ENCODE results near the gene UCHL5. TPM values are rescaled to one million over a fixed set of nuclear protein-coding genes. Genes with fewer than 3 reads are reported as not detected.

UCHL5 gene, protein sequence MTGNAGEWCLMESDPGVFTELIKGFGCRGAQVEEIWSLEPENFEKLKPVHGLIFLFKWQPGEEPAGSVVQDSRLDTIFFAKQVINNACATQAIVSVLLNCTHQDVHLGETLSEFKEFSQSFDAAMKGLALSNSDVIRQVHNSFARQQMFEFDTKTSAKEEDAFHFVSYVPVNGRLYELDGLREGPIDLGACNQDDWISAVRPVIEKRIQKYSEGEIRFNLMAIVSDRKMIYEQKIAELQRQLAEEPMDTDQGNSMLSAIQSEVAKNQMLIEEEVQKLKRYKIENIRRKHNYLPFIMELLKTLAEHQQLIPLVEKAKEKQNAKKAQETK
- total RNA-seq (10 to 100 TPM; 34.2 to 39.4 (median 36.7) TPM), polyA plus RNA-seq (26.9 TPM)
- long read RNA-seq, donor 1, full-length matches to known transcripts, result 99 of 113 reads
- long read RNA-seq, donor 1, partial matches to known transcripts, result 0 of 113 reads
- long read RNA-seq, donor 1, other reads (novel, unspliced or antisense), result 14 of 113 reads
- long read RNA-seq, donor 2, full-length matches to known transcripts, result 32 of 38 reads
- long read RNA-seq, donor 2, partial matches to known transcripts, result 1 of 38 reads
- long read RNA-seq, donor 2, other reads (novel, unspliced or antisense), result 5 of 38 reads
- long read RNA-seq, donor 3, full-length matches to known transcripts, result 164 of 215 reads
- long read RNA-seq, donor 3, partial matches to known transcripts, result 6 of 215 reads
- long read RNA-seq, donor 3, other reads (novel, unspliced or antisense), result 45 of 215 reads
- long read RNA-seq, donor 4, full-length matches to known transcripts, result 46 of 51 reads
- long read RNA-seq, donor 4, partial matches to known transcripts, result 0 of 51 reads
- long read RNA-seq, donor 4, other reads (novel, unspliced or antisense), result 5 of 51 reads

DNA sequence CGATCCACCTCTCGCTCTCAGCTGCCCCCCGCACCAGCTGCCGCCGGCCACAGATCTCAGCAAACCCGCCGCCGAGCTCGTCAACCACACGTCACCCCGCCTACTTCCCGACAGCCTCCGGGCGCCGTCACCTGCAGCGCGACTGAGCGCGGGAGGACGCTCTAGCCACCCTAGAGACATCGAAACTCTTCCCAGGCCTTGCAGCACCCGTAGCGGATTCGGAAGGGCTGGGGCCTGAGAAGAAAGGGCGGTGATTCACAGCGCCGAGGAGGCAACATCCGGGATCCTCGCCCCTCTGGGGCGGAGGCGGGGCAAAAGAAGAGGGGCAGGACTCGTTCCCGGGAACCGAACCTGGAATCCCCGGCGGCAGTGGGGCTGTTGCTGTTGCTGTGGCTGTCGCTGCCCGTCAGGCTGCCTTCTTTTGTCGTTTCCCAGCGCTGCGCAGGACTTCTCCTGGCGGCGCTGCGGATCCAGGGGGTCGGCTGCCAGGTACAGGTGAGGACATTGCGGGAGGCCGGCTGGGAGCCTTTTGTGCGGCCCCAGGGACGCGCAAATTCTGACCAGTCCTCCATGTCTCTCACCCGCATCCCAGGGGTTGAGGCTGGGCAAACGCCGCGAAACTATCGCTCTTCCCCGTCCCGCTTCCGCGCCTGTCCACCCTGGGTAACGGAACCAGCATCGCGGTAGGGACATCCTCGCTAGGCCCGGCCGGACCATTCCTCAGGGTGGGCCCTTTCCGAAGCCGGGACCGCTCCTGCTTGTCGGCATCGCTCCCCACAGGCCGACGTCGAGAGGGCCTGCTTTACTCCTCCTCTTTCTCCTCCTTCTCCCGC lies at the start of gene UCHL5, which contains the start of gene RO60:
UCHL5 (minus strand) TSS at position 79 of the 833 bp plus-strand sequence. CDS start 100 bp downstream, outside the sequence.
RO60 (plus strand) TSS at position 331 of the 833 bp plus-strand sequence. CDS start 9,443 bp downstream, outside the sequence.
- peak; percentile 98 to 99 for ATAC-seq
- Histone ChIP-seq H3K4me3 (ENCODE audit: low read length) (peak within 1 kb of the TSS; percentile 79), H3K27ac (ENCODE audit: low read length) (peak within 1 kb of the TSS; percentile 96), H3K4me1 (ENCODE audit: control insufficient read depth, insufficient read depth, low read length) (peaks cover 4% of the 10 kb centered on the region), H3K9me3 (ENCODE audit: control insufficient read depth, low read length) (no peaks in the 10 kb centered on the region), H3K27me3 (ENCODE audit: control insufficient read depth, insufficient read depth) (no peaks in the 10 kb centered on the region)
- intact Hi-C loops (cut with DNase I), result no loop called here
- peak; percentile 96 to 98 (median 97) for DNase-seq
- WGBS, result under 1% methylated on average over 74 of the region's 74 CpGs

DNA sequence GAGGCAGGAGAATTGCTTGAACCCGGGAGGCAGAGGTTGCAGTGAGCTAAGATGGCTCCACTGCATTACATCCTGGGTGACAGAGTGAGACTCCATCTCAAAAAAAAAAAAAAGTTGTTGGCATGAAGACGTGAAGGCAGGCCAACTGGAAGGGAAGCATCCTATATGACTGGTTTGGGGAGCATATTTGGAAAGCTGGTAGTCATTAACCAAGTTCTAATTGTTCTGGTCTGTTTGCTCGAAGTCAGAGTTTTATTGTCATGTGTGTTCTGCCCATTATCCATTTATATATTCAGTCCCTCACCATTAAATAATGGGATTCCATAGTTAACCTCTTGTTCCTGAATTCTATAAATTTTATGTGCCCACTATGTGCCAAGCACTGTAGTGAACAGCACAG lies 49.3 kb upstream of the UCHL5 start:
- no peak for DNase-seq
- no peak for ATAC-seq
- Histone ChIP-seq H3K27ac (ENCODE audit: low read length) (no peak overlapping the region), H3K4me3 (ENCODE audit: low read length) (no peak overlapping the region), H3K4me1 (ENCODE audit: control insufficient read depth, insufficient read depth, low read length) (no peaks in the 10 kb centered on the region), H3K9me3 (ENCODE audit: control insufficient read depth, low read length) (no peaks in the 10 kb centered on the region), H3K27me3 (ENCODE audit: control insufficient read depth, insufficient read depth) (no peaks in the 10 kb centered on the region)
- 85% methylated on average over 3 of the region's 3 CpGs for WGBS
- intact Hi-C loops (cut with DNase I), result no loop called here

DNA sequence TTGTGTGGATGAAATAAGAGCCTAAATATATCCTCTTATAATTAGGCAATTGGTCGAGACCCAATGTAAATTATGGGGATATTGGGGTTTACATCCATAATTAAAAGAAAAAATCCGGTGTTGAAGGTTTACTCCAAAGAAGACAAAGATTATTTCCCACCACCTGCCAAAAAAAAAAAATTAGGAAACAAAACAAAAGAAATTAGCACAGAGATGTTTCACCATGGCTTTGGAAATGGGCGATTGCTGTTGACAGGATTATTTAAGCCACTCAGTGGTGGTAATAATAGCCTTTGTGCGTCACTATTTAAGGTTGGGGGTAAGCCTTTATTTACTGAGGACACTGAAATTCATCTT lies 46.6 kb upstream of the UCHL5 start:
- H3K27ac ChIP-seq (ENCODE audit: low read length), result no peak overlapping the region
- intact Hi-C loops (cut with DNase I), result loop anchor here in 1 of 4 donors (2.0 kb wide), 1 partner anchor 15 kb away; no protein-coding TSS in a partner anchor
- ATAC-seq (no peak), DNase-seq (no peak)
- no peaks in the 10 kb centered on the region for H3K9me3 ChIP-seq (ENCODE audit: control insufficient read depth, low read length)
- WGBS, result 44% methylated on average over 4 of the region's 4 CpGs
- no peaks in the 10 kb centered on the region for H3K4me1 ChIP-seq (ENCODE audit: control insufficient read depth, insufficient read depth, low read length)
- H3K4me3 ChIP-seq (ENCODE audit: low read length), result peak overlapping the region; percentile 69
- no peaks in the 10 kb centered on the region for H3K27me3 ChIP-seq (ENCODE audit: control insufficient read depth, insufficient read depth)

DNA sequence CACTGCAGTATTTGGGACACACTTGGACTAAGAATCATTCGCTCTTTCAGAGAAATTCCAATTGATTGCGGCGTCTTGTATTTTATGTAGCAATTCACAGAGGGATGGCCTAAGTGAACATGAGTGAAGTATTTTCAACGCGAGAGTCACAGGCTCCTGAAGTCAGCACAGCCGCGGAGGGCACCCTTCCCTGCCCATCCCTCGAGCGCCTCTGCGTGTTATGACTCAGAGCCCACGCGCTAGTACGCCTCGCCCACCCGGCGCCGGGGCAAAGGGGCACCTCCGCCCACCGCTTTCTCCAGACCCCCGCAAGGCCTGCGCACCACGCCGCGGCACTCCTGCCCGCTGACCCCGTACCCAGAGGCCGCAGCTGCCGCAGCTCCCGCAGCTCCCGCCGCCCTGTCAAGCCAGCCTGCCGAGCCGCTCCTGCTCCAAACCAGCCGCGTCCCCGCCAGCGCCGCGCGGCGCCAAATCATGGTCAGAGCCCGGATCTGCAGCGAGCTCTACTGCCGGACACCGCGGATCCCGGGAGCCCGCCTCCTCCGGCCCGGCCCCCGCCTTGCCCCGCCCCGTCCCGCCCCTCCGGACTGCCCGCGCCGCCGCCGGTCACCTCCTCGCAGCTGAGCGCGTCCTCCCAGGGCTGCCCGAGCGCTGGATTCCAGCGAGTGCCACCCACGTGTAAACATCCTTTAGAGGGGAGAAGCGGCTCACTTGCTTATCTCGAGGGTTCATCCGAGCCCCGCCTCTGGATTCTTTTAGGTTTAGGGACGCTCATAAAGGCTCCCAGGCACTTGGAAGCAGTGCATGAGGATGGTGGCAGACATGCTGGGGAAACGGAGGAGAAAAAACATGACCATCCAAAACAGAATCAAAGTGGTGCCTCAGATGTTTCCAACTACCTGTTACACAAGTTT lies 46.0 kb upstream of the UCHL5 start, which contains the start of gene GLRX2:
GLRX2 (minus strand) TSS at position 508 of the 914 bp plus-strand sequence; CDS start at position 476, 32 bp downstream.
- peak; percentile 99 for ATAC-seq
- DNase-seq, result peak; percentile 88 to 95 (median 94)
- H3K4me1 ChIP-seq (ENCODE audit: control insufficient read depth, insufficient read depth, low read length), result no peaks in the 10 kb centered on the region
- under 1% methylated on average over 73 of the region's 73 CpGs for WGBS
- peak within 1 kb of the TSS; percentile 96 for H3K27ac ChIP-seq (ENCODE audit: low read length)
- H3K4me3 ChIP-seq (ENCODE audit: low read length), result peak within 1 kb of the TSS; percentile 69
- no peaks in the 10 kb centered on the region for H3K27me3 ChIP-seq (ENCODE audit: control insufficient read depth, insufficient read depth)
- intact Hi-C loops (cut with DNase I), result loop anchor here in 1 of 4 donors (2.0 kb wide), 1 partner anchor 16 kb away; no protein-coding TSS in a partner anchor
- H3K9me3 ChIP-seq (ENCODE audit: control insufficient read depth, low read length), result no peaks in the 10 kb centered on the region

DNA sequence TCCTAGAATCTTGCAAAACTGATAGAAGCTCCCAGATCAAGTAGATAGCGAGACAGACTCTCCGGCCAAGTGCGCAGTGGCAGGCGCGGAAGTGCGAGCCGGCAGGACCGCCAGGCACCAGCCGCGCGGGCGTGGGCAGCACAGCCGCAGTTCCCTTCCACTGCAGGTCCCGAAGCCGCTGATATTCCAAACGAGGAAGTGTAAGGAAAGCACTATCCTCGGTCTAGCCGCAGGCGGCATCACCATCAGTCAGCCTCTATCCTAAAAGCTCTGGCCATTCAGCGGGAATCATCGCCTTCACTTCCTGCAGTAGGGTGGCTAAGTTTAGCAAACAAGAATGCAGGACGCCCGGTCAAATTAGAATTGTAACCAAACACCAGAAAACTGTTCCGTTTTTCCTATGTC lies 45.3 kb upstream of the UCHL5 start:
- H3K27me3 ChIP-seq (ENCODE audit: control insufficient read depth, insufficient read depth), result no peaks in the 10 kb centered on the region
- intact Hi-C loops (cut with DNase I), result loop anchor here in 1 of 4 donors (2.0 kb wide), 1 partner anchor 16 kb away; no protein-coding TSS in a partner anchor
- WGBS, result under 1% methylated on average over 24 of the region's 24 CpGs
- DNase-seq (peak; percentile 57 to 84 (median 78)), ATAC-seq (peak; percentile 65 to 74)
- H3K27ac ChIP-seq (ENCODE audit: low read length), result peak overlapping the region; percentile 96
- no peaks in the 10 kb centered on the region for H3K4me1 ChIP-seq (ENCODE audit: control insufficient read depth, insufficient read depth, low read length)
- no peaks in the 10 kb centered on the region for H3K9me3 ChIP-seq (ENCODE audit: control insufficient read depth, low read length)
- H3K4me3 ChIP-seq (ENCODE audit: low read length), result peak overlapping the region; percentile 69

DNA sequence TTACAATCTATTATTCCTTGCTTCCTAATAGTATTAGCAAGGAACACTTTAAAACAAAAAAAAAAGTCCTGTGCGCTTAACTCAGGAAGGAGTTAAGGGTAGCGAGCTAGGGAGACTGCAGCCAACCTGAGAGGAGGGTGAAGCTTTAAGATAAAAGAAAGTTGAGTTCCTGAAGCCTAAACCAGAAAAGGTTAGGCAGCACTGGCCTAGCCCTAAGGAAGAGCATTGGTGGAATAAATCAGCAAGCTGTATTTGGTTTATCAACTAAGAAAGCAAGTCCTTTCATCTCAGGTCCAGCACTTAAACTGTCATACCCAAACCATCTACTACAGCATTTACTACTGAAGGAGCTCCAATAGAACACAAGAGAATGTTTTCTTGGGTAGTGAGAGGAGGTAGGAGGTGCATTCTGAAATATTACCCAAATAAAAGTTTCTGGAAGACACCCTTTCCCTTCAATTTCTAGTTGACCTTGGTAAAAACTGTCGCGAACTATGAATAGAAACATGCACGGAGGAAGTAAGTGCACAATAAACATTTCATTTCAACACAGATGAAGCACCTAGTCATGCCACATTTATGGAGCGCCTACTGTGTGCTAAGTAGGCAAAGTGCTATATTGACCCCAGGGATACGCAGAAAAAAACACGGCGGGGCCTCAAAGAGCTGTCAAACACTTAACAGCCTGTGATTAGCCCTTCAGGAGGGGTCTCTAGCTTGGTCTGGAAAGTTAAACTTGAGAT lies 44.8 kb upstream of the UCHL5 start:
- peak overlapping the region; percentile 96 for H3K27ac ChIP-seq (ENCODE audit: low read length)
- no peak for DNase-seq
- ATAC-seq, result no peak
- WGBS, result 33% methylated on average over 9 of the region's 9 CpGs
- no peaks in the 10 kb centered on the region for H3K9me3 ChIP-seq (ENCODE audit: control insufficient read depth, low read length)
- no peaks in the 10 kb centered on the region for H3K4me1 ChIP-seq (ENCODE audit: control insufficient read depth, insufficient read depth, low read length)
- H3K27me3 ChIP-seq (ENCODE audit: control insufficient read depth, insufficient read depth), result no peaks in the 10 kb centered on the region
- H3K4me3 ChIP-seq (ENCODE audit: low read length), result peak overlapping the region; percentile 69
- intact Hi-C loops (cut with DNase I), result loop anchor here in 1 of 4 donors (2.0 kb wide), 1 partner anchor 17 kb away; no protein-coding TSS in a partner anchor

DNA sequence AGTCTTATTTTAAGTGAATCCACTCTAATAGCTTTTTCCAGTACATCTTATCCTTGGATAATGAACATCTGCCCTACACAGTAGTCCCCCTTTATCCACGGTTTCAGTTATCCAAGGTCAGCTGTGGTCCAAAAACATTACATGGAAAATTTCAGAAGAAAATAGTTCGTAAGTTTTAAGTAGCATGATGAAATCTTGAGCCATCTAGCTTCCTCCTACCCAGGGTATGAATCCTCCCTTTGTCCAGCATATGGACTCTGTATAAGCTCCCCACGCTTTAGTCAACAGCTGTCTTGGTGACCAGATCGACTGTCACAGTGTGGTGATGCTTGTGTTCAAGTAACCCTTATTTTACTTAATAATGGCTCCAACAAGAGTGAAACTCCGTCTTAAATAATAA lies 43.5 kb upstream of the UCHL5 start:
- H3K27me3 ChIP-seq (ENCODE audit: control insufficient read depth, insufficient read depth), result no peaks in the 10 kb centered on the region
- no peak for ATAC-seq
- intact Hi-C loops (cut with DNase I), result no loop called here
- no peaks in the 10 kb centered on the region for H3K4me1 ChIP-seq (ENCODE audit: control insufficient read depth, insufficient read depth, low read length)
- 83% methylated on average over 5 of the region's 5 CpGs for WGBS
- H3K9me3 ChIP-seq (ENCODE audit: control insufficient read depth, low read length), result no peaks in the 10 kb centered on the region
- DNase-seq, result no peak
- H3K4me3 ChIP-seq (ENCODE audit: low read length), result no peak overlapping the region
- H3K27ac ChIP-seq (ENCODE audit: low read length), result no peak overlapping the region

DNA sequence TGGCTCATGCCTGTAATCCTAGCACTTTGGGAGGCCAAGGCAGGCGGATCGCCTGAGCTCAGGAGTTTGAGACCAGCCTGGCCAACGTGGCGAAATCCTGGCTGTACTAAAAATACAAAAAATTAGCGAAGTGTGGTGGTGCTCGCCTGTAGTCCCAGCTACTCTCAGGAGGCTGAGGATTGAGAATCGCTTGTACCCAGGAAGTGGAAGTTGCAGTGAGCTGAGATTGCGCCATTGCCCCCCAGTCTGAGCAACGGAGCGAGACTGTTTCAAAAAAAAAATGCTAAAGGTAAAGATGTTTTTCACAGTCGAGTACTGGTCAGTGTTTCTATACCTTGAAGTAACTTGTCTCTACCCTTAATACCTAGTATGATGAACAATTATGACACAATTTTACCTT lies 35.0 kb upstream of the UCHL5 start:
- 93% methylated on average over 11 of the region's 11 CpGs for WGBS
- ATAC-seq (no peak), DNase-seq (no peak)
- no peaks in the 10 kb centered on the region for H3K27me3 ChIP-seq (ENCODE audit: control insufficient read depth, insufficient read depth)
- H3K4me3 ChIP-seq (ENCODE audit: low read length), result no peak overlapping the region
- no peaks in the 10 kb centered on the region for H3K4me1 ChIP-seq (ENCODE audit: control insufficient read depth, insufficient read depth, low read length)
- no peak overlapping the region for H3K27ac ChIP-seq (ENCODE audit: low read length)
- intact Hi-C loops (cut with DNase I), result no loop called here
- H3K9me3 ChIP-seq (ENCODE audit: control insufficient read depth, low read length), result no peaks in the 10 kb centered on the region

DNA sequence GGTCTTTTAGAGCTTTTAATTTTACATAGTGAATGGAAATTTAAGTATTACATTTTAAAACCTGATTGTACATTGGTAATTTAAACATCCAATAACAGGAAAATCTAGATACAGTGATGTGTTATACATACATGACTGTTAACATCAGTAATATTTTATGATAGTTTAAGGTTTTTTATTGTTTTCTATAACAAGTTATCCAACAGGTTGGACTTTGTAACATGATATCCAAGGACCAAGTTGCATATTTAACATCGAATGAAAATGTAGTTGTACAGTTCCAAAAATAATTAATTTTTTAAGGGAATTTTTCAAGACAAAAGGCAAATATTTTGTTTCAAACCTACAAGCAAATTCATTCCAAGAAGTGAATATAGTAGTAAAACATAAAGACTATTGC lies 31.7 kb upstream of the UCHL5 start:
- Histone ChIP-seq H3K4me1 (ENCODE audit: control insufficient read depth, insufficient read depth, low read length) (no peaks in the 10 kb centered on the region), H3K27me3 (ENCODE audit: control insufficient read depth, insufficient read depth) (no peaks in the 10 kb centered on the region), H3K27ac (ENCODE audit: low read length) (no peak overlapping the region), H3K4me3 (ENCODE audit: low read length) (no peak overlapping the region), H3K9me3 (ENCODE audit: control insufficient read depth, low read length) (no peaks in the 10 kb centered on the region)
- intact Hi-C loops (cut with DNase I), result no loop called here
- WGBS, result 86% methylated on average over 1 of the region's 1 CpG
- DNase-seq, result no peak
- no peak for ATAC-seq
